MCF 10A (cell line): Measurements from ENCODE around the gene TNK2. TPM values are rescaled to one million over a fixed set of nuclear protein-coding genes. Genes with fewer than 3 reads are reported as not detected.
"Not testable (repeated sequence)": the region's sequence is repeated elsewhere in the genome, so short reads cannot be mapped to it uniquely, and the experiment has no call there.

Source experiments
- BruUV-seq: library from RNA; stranded (reverse); fragments of 400-500 nt; replicated peaks from 2 replicates; lab custom pipeline; 2021; lab: Mats Ljungman, UMichigan
- CTCF ChIA-PET: fragments of 300-600 bp; sonication (Branson Sonifier 250); formaldehyde crosslinking; extraction: SDS; loops from one replicate; lab custom pipeline; 2021; ENCODE audit warnings: antibody characterized with exemption, inconsistent platforms; lab: Yijun Ruan, JAX
- POLR2A ChIA-PET: fragments of 300-600, 350-650 bp; sonication (Branson Sonifier 250); formaldehyde crosslinking; extraction: SDS; loops from one replicate; lab custom pipeline; 2020; ENCODE audit warnings: antibody characterized with exemption, inconsistent platforms; lab: Yijun Ruan, JAX
- DNase-seq: peaks from one replicate; pipeline ENCODE4 v3.0.0-alpha.2; 2018; ENCODE audit not compliant: unreplicated experiment
- H3K27ac Mint-ChIP-seq: one replicate; pipeline ENCODE4 v1.8.0; 2022; ENCODE audit warnings: mild to moderate bottlenecking, low read depth, mixed read lengths; ENCODE audit not compliant: unreplicated experiment
- H3K27me3 Mint-ChIP-seq: one replicate; pipeline ENCODE4 v1.8.0; 2022; ENCODE audit warnings: mixed read lengths; ENCODE audit not compliant: insufficient read depth, unreplicated experiment
- H3K36me3 Mint-ChIP-seq: one replicate; pipeline ENCODE4 v1.8.0; 2022; ENCODE audit warnings: mild to moderate bottlenecking, moderate library complexity, mixed read lengths; ENCODE audit not compliant: insufficient read depth, unreplicated experiment
- H3K4me1 Mint-ChIP-seq: one replicate; pipeline ENCODE4 v1.8.0; 2022; ENCODE audit warnings: mixed read lengths; ENCODE audit not compliant: insufficient read depth, unreplicated experiment
- H3K4me3 Mint-ChIP-seq: one replicate; pipeline ENCODE4 v1.8.0; 2022; ENCODE audit warnings: mild to moderate bottlenecking, moderate library complexity, mixed read lengths; ENCODE audit not compliant: unreplicated experiment
- H3K9me3 Mint-ChIP-seq: one replicate; pipeline ENCODE4 v1.8.0; 2022; ENCODE audit warnings: mixed read lengths; ENCODE audit not compliant: unreplicated experiment
- intact Hi-C: fragments of 100-400 bp; cut with micrococcal nuclease; formaldehyde crosslinking; loops from 2 replicates; pipeline ENCODE4 v1.14.1; 2022
- total RNA-seq: library from RNA; stranded (reverse); gene quantifications from 2 replicates; pipeline ENCODE4 v1.2.3, GENCODE V29; 2022
- TF ChIP-seq, protein P1 (sequence below): fragments of 200-600 bp; IDR thresholded peaks from one replicate; pipeline ENCODE4 v1.8.0; 2022; ENCODE audit warnings: antibody characterized with exemption, mild to moderate bottlenecking; ENCODE audit not compliant: unreplicated experiment

TNK2 gene
- total RNA-seq, 1 experiment from 2014 or later, result 75.8 TPM

DNA sequence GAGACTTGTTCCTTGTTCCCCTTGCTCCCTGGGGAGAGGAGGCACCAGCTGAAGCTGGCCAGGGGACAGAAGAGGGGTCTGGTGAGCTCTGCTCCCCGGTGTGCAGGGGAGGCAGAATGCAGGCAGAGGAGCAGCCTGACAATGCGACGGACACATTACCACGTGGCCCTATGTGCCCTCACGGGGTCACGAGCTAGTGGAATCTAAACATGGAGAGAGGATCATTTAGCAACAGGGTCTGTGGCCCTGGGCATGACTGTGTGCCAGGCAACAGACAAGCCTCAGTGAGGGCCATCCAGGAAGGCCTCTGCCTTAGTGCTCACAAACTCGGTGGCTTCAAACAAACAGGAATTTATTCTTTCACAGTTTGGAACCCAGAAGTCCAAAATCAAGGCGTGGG, 88.2 kb downstream of the TNK2 start:
- H3K9me3 Mint-ChIP-seq, result no peaks in the 10 kb centered on the region
- ChIA-PET CTCF (no interaction called here), POLR2A (no interaction called here)
- TF ChIP-seq, protein P1, sequence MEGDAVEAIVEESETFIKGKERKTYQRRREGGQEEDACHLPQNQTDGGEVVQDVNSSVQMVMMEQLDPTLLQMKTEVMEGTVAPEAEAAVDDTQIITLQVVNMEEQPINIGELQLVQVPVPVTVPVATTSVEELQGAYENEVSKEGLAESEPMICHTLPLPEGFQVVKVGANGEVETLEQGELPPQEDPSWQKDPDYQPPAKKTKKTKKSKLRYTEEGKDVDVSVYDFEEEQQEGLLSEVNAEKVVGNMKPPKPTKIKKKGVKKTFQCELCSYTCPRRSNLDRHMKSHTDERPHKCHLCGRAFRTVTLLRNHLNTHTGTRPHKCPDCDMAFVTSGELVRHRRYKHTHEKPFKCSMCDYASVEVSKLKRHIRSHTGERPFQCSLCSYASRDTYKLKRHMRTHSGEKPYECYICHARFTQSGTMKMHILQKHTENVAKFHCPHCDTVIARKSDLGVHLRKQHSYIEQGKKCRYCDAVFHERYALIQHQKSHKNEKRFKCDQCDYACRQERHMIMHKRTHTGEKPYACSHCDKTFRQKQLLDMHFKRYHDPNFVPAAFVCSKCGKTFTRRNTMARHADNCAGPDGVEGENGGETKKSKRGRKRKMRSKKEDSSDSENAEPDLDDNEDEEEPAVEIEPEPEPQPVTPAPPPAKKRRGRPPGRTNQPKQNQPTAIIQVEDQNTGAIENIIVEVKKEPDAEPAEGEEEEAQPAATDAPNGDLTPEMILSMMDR, result no peak
- H3K27me3 Mint-ChIP-seq, result peaks cover 36% of the 10 kb centered on the region
- H3K27ac Mint-ChIP-seq, result no peak overlapping the region
- no TSS peak for BruUV-seq
- no peak overlapping the region for H3K4me3 Mint-ChIP-seq
- peaks cover 4% of the 10 kb centered on the region for H3K36me3 Mint-ChIP-seq
- DNase-seq, result no peak
- intact Hi-C loops, result no loop called here
- H3K4me1 Mint-ChIP-seq, result peaks cover 12% of the 10 kb centered on the region

DNA sequence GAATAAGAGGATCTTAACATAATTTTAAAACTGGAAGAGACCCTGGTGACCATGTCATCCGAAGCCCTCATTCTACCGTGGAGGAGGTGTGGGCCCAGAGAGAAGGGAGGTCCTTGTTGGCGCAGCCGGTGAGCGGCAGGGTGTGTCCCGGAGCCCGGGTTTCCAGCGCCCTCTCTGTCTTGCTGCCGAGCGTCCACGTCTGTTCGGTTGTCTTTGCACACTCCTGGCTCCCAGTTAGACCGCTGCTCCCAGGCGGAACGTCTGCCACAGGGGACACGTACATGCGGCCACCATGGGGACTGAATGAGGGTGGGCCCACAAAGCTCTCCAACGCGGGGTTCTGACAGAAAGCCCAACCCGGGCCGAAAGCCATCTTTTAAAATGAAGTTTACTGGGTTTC, 90.0 kb downstream of the TNK2 start:
- intact Hi-C loops, result no loop called here
- Mint-ChIP-seq H3K4me1 (peaks cover 5% of the 10 kb centered on the region), H3K36me3 (no peaks in the 10 kb centered on the region), H3K4me3 (no peak overlapping the region), H3K9me3 (no peaks in the 10 kb centered on the region), H3K27me3 (peaks cover 54% of the 10 kb centered on the region), H3K27ac (no peak overlapping the region)
- TF ChIP-seq, protein P1, result no peak
- DNase-seq, result no peak
- BruUV-seq, result no TSS peak
- CTCF ChIA-PET, result interaction anchor here (1.0 kb wide), 1 partner anchor 38 kb away, joined by 4 read pairs; no protein-coding TSS in a partner anchor
- POLR2A ChIA-PET, result no interaction called here

DNA sequence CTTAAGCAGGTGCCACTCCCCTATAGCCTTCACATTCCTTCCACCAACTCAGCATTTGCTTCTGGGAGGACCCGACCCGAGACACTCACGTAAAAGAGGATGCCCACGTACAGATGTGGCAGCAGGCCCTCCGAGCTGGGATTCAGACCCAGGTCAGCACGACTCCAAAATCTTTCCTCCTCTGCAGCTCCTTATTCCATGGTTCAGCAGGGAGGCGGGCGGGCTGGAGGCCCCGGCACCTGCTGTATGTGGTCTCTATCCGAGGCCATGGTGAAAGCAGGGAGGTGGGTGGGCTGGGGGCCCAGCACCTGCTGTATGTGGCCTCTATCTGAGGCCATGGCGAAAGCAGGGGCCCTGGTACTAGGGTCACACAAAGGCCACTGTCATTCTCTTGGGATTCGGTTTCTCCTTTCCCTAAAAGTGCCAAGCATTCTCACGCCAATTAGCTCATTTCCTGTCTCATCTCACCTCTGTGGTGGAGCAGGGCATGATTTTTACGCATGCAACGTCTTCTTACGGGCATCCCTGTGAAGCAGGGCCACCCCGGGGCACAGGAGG, 90.7 kb downstream of the TNK2 start:
- ChIA-PET POLR2A (no interaction called here), CTCF (interaction anchor here (1.0 kb wide), 1 partner anchor 38 kb away, joined by 4 read pairs; no protein-coding TSS in a partner anchor)
- Mint-ChIP-seq H3K27ac (no peak overlapping the region), H3K4me1 (peaks cover 4% of the 10 kb centered on the region), H3K9me3 (no peaks in the 10 kb centered on the region), H3K36me3 (no peaks in the 10 kb centered on the region), H3K27me3 (peaks cover 60% of the 10 kb centered on the region), H3K4me3 (no peak overlapping the region)
- intact Hi-C loops, result no loop called here
- TF ChIP-seq, protein P1, result no peak
- no peak for DNase-seq
- BruUV-seq, result no TSS peak

DNA sequence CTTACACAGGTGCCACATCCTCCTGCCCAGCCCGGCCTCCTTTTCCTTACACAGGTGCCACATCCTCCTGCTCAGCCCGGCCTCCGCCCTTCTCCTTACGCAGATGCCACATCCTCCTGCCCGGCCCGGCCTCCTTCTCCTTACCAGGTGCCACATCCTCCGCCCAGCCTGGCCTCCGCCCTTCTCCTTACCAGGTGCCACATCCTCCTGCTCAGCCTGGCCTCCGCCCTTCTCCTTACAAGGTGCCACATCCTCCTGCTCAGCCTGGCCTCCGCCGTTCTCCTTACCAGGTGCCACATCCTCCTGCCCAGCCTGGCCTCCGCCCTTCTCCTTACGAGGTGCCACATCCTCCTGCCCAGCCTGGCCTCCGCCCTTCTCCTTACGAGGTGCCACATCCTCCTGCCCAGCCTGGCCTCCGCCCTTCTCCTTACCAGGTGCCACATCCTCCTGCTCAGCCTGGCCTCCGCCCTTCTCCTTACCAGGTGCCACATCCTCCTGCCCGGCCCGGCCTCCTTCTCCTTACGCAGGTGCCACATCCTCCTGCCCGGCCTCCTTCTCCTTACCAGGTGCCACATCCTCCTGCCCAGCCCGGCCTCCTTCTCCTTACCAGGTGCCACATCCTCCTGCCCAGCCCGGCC, 92.0 kb downstream of the TNK2 start:
- Mint-ChIP-seq H3K27me3 (peaks cover 63% of the 10 kb centered on the region), H3K27ac (peak overlapping the region; percentile 12)
- POLR2A ChIA-PET, intact Hi-C loops, H3K36me3 Mint-ChIP-seq, H3K4me1 Mint-ChIP-seq, H3K4me3 Mint-ChIP-seq, DNase-seq, BruUV-seq, H3K9me3 Mint-ChIP-seq, CTCF ChIA-PET: not testable (repeated sequence)
